Endodermal cell (in vitro differentiated cells): ENCODE data around the gene DDN. TPM values are rescaled to one million over a fixed set of nuclear protein-coding genes. Genes with fewer than 3 reads are reported as not detected.

Experiments
- DNase-seq: peaks from one replicate; pipeline ENCODE4 v3.0.0-alpha.2; 2017
- H3K27ac ChIP-seq: 2 replicates; pipeline ENCODE4 v1.5.1; 2013; ENCODE audit warnings: mild to moderate bottlenecking, low read depth, low read length, moderate library complexity
- H3K27me3 ChIP-seq: 2 replicates; pipeline ENCODE4 v1.6.1; 2013; ENCODE audit warnings: mild to moderate bottlenecking, low read length, moderate library complexity; ENCODE audit not compliant: insufficient read depth, control insufficient read depth, poor library complexity, severe bottlenecking
- H3K36me3 ChIP-seq: 2 replicates; pipeline ENCODE4 v1.7.0; 2013; ENCODE audit warnings: mild to moderate bottlenecking, low read length, moderate library complexity; ENCODE audit not compliant: control insufficient read depth, insufficient read depth
- H3K4me1 ChIP-seq: one replicate; pipeline ENCODE4 v1.7.0; 2013; ENCODE audit warnings: low read length; ENCODE audit not compliant: control insufficient read depth, insufficient read depth
- H3K4me3 ChIP-seq: 2 replicates; pipeline ENCODE4 v1.5.1; 2013; ENCODE audit warnings: mild to moderate bottlenecking, low read length, moderate library complexity
- H3K9ac ChIP-seq: 2 replicates; pipeline ENCODE4 v1.6.1; 2013; ENCODE audit warnings: mild to moderate bottlenecking, low read length, moderate library complexity; ENCODE audit not compliant: poor library complexity, severe bottlenecking; ENCODE audit errors: extremely low read depth
- H3K9me3 ChIP-seq: 2 replicates; pipeline ENCODE4 v1.6.1; 2013; ENCODE audit warnings: mild to moderate bottlenecking, low read length, moderate library complexity; ENCODE audit not compliant: control insufficient read depth
- H3K27ac Mint-ChIP-seq: 2 replicates; pipeline ENCODE4 v1.8.0; 2020; ENCODE audit warnings: mixed read lengths
- H3K27me3 Mint-ChIP-seq: 2 replicates; pipeline ENCODE4 v1.8.0; 2021; ENCODE audit warnings: mild to moderate bottlenecking, mixed read lengths; ENCODE audit not compliant: insufficient read depth
- H3K36me3 Mint-ChIP-seq: 2 replicates; pipeline ENCODE4 v1.8.0; 2020; ENCODE audit warnings: low read depth, mixed read lengths
- H3K4me1 Mint-ChIP-seq: 2 replicates; pipeline ENCODE4 v1.8.0; 2020; ENCODE audit warnings: mixed read lengths
- H3K4me3 Mint-ChIP-seq: 2 replicates; pipeline ENCODE4 v1.8.0; 2020; ENCODE audit warnings: mild to moderate bottlenecking, moderate library complexity, mixed read lengths
- H3K9me3 Mint-ChIP-seq: 2 replicates; pipeline ENCODE4 v1.8.0; 2020; ENCODE audit warnings: mild to moderate bottlenecking, mixed read lengths
- WGBS, 2 experiments: methylation state at CpG; one replicate each; pipeline versions ENCODE4 v1.1.5 to v1.1.7; 2013; ENCODE audit warnings: missing lambda C conversion rate in 2 of 2, mixed read lengths in 1 of 2; ENCODE audit not compliant: insufficient coverage in 1 of 2, insufficient read length in 1 of 2; 5-methylcytosine and 5-hydroxymethylcytosine counted together
- total RNA-seq, 2 donors: library from RNA; stranded (reverse); fragmentation: NEBNext Ultra II Directional in 1 of 2; extraction: Animal tissue kit (Norgen Biotek cat#: 25700) in 1 of 2; gene quantifications; 2 replicates in 1 of 2; 3 replicates in 1 of 2; pipeline ENCODE4 v1.2.1, GENCODE V29; 2021
- TF ChIP-seq, protein P1 (sequence below): fragments of 200-600 bp; sonication (generic); conservative IDR thresholded peaks from 2 replicates; pipeline ENCODE4 v1.5.0; 2021; ENCODE audit warnings: antibody characterized with exemption, mild to moderate bottlenecking

DDN gene
- total RNA-seq, 2 donors from 2014 or later: 0.31 to 0.33 TPM

DNA sequence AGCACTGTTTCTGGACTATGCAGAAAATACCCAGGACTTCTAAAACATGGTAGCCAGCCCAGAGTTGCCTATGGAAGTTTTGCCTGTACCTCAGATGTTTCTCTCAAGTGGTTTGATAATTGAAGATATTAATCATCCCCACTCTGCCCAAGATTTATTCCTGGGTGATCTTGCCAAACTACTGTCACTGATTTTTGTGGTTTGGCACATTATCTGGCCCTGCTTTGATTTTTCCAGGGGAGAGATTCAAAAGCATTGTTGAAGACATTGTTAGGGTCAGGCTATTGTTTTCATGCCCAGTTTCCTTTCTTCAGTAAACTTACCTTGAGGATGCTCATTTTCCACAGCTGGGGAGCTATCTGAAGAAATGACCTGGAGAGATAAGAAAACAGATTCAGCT is 13.6 kb upstream of the DDN start:
- Mint-ChIP-seq H3K36me3 (no peaks in the 10 kb centered on the region), H3K4me3 (no peak overlapping the region)

DNA sequence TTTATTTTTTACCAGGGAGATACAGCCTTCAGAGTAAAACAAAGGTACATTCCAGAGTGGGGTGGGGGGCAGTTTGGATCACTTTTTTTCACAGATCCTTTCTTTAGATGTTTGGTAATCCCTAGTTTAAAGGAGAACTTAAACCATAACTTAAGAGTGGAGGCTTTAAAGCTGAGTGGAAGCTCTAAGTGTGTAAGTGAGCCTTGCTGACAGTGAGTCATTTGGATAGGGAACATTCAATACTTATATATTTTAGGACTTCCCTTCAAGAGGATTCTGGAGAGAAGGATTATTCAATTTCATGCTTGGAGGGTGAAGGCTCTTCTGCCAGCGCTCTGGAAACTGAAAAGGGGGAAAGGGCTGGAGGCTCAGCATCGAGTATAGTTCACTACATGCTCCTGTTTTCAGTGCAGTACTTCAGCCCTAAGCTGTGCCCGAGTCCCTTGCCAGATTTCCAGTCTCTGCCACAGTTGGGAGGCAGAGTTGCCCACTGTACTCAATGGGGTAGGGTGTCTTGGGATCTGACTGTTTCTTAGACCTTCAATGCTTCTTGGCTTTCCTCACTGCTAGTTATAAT is 11.0 kb upstream of the DDN start:
- H3K4me1 ChIP-seq: no peaks in the 10 kb centered on the region
- Mint-ChIP-seq H3K27ac (peak overlapping the region; percentile 92), H3K4me1 (peaks cover 15% of the 10 kb centered on the region), H3K9me3 (no peaks in the 10 kb centered on the region), H3K27me3 (no peaks in the 10 kb centered on the region), H3K36me3 (no peaks in the 10 kb centered on the region), H3K4me3 (no peak overlapping the region)
- TF ChIP-seq, protein P1, sequence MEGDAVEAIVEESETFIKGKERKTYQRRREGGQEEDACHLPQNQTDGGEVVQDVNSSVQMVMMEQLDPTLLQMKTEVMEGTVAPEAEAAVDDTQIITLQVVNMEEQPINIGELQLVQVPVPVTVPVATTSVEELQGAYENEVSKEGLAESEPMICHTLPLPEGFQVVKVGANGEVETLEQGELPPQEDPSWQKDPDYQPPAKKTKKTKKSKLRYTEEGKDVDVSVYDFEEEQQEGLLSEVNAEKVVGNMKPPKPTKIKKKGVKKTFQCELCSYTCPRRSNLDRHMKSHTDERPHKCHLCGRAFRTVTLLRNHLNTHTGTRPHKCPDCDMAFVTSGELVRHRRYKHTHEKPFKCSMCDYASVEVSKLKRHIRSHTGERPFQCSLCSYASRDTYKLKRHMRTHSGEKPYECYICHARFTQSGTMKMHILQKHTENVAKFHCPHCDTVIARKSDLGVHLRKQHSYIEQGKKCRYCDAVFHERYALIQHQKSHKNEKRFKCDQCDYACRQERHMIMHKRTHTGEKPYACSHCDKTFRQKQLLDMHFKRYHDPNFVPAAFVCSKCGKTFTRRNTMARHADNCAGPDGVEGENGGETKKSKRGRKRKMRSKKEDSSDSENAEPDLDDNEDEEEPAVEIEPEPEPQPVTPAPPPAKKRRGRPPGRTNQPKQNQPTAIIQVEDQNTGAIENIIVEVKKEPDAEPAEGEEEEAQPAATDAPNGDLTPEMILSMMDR: no peak
- no peak overlapping the region for H3K9ac ChIP-seq
- WGBS, 2 experiments: 92 to 95% methylated on average over 3 of the region's 3 CpGs
- no peak overlapping the region for H3K27ac ChIP-seq
- H3K36me3 ChIP-seq: peaks cover 3% of the 10 kb centered on the region
- no peaks in the 10 kb centered on the region for H3K27me3 ChIP-seq
- no peak for DNase-seq
- H3K4me3 ChIP-seq: no peak overlapping the region
- no peaks in the 10 kb centered on the region for H3K9me3 ChIP-seq

More for the DNA sequence above, 13.6 kb upstream of the DDN start:
- Histone ChIP-seq H3K9me3 (no peaks in the 10 kb centered on the region), H3K27me3 (no peaks in the 10 kb centered on the region), H3K36me3 (peaks cover 3% of the 10 kb centered on the region), H3K4me1 (no peaks in the 10 kb centered on the region), H3K9ac (no peak overlapping the region), H3K4me3 (no peak overlapping the region), H3K27ac (no peak overlapping the region)
- Mint-ChIP-seq H3K27me3 (no peaks in the 10 kb centered on the region), H3K27ac (no peak overlapping the region), H3K9me3 (no peaks in the 10 kb centered on the region), H3K4me1 (peaks cover 17% of the 10 kb centered on the region)
- TF ChIP-seq, protein P1: no peak
- no peak for DNase-seq

DNA sequence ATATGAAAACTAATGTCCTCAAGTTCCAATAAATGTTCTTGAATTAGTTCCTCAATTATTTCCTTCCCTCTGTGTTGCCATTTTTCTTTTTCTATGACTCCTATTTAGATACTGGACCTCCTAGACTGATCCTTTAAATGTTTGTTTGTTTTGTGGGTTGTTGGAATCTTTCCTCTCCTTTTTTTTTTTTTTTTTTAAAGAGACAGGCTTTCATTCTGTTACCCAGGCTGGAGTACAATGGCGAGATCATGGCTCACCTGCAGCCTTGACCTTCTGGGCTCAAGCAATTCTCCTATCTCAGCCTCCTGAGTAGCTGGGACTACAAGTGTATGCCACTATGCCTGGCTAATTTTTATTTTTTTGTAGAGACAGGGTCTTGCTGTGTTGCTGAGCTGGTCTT is 9.8 kb upstream of the DDN start:
- H3K4me3 ChIP-seq: no peak overlapping the region
- TF ChIP-seq, protein P1: no peak
- H3K9me3 Mint-ChIP-seq: no peaks in the 10 kb centered on the region

More for the DNA sequence above, 9.8 kb upstream of the DDN start:
- Histone ChIP-seq H3K9ac (no peak overlapping the region), H3K9me3 (no peaks in the 10 kb centered on the region), H3K36me3 (peaks cover 3% of the 10 kb centered on the region), H3K4me1 (no peaks in the 10 kb centered on the region), H3K27me3 (no peaks in the 10 kb centered on the region), H3K27ac (no peak overlapping the region)
- 96% methylated on average over 1 of the region's 1 CpG; no CpG with 5 or more reads in 1 of the 2 experiments for WGBS, 2 experiments
- DNase-seq: no peak
- peaks cover 4% of the 10 kb centered on the region for H3K36me3 Mint-ChIP-seq
- no peaks in the 10 kb centered on the region for H3K27me3 Mint-ChIP-seq
- no peak overlapping the region for H3K27ac Mint-ChIP-seq
- no peak overlapping the region for H3K4me3 Mint-ChIP-seq
- peaks cover 15% of the 10 kb centered on the region for H3K4me1 Mint-ChIP-seq
